DMS53 (cell line): ENCODE results near the gene CHI3L2.
A peak's percentile ranks its signal among the peaks of the same experiment; 100 is the strongest.

Source experiments
- DNase-seq: peaks from one replicate; lab custom pipeline; 2025; lab: John Stamatoyannopoulos, UW

CHI3L2 gene

GRCh38 chr1:111256988-111257658 is 29.6 kb downstream of the CHI3L2 start:
- no peak for DNase-seq

- no peak for DNase-seq
Observed at GRCh38 chr1:111267801-111268508, 40.4 kb downstream of the CHI3L2 start.

- no peak for DNase-seq
Observed at GRCh38 chr1:111269825-111270406, 42.4 kb downstream of the CHI3L2 start.

- no peak for DNase-seq
Observed at GRCh38 chr1:111270771-111271463, 43.4 kb downstream of the CHI3L2 start.

GRCh38 chr1:111271464-111271801 is 43.9 kb downstream of the CHI3L2 start:
- no peak for DNase-seq

GRCh38 chr1:111272081-111272480 is 44.6 kb downstream of the CHI3L2 start:
- DNase-seq = no peak

- DNase-seq = no peak
Observed at GRCh38 chr1:111274653-111275052, 47.1 kb downstream of the CHI3L2 start.

GRCh38 chr1:111275079-111275478 is 47.6 kb downstream of the CHI3L2 start:
- DNase-seq = peak; percentile 70

GRCh38 chr1:111275780-111276433 is 48.4 kb downstream of the CHI3L2 start:
- DNase-seq = peak; percentile 63

- no peak for DNase-seq
Observed at GRCh38 chr1:111279144-111279543, 51.6 kb downstream of the CHI3L2 start.

- no peak for DNase-seq
Observed at GRCh38 chr1:111280267-111280666, 52.8 kb downstream of the CHI3L2 start.

- no peak for DNase-seq
Observed at GRCh38 chr1:111281411-111281810, 53.9 kb downstream of the CHI3L2 start.

GRCh38 chr1:111283838-111284237 is 56.3 kb downstream of the CHI3L2 start:
- peak; percentile 9 for DNase-seq

GRCh38 chr1:111285879-111286278 is 58.4 kb downstream of the CHI3L2 start:
- DNase-seq = no peak

- peak; percentile 21 for DNase-seq
Observed at GRCh38 chr1:111286912-111287311, 59.4 kb downstream of the CHI3L2 start.

GRCh38 chr1:111289371-111289770 is 61.9 kb downstream of the CHI3L2 start:
- no peak for DNase-seq

GRCh38 chr1:111290104-111290503 is 62.6 kb downstream of the CHI3L2 start:
- DNase-seq = peak; percentile 48

- DNase-seq = peak; percentile 91
Observed at GRCh38 chr1:111290630-111291029, 63.1 kb downstream of the CHI3L2 start, which contains the start of gene CHIA. CHIA (plus strand) TSS chr1:111290851; CDS start chr1:111310468, 19,617 bp downstream.
